GM12865 (cell line): ENCODE results near the gene RFC1.
"Not testable (repeated sequence)": the region's sequence is repeated elsewhere in the genome, so short reads cannot be mapped to it uniquely, and the experiment has no call there.

ENCODE experiments used
- DNase-seq: peaks from one replicate; pipeline ENCODE4 v3.0.0; 2010; ENCODE audit warnings: low read depth
- H3K4me3 ChIP-seq: 2 replicates; pipeline ENCODE4 v1.5.1; 2011; ENCODE audit warnings: mild to moderate bottlenecking, low read depth, low read length, control low read depth
- CTCF ChIP-seq: IDR thresholded peaks from 2 replicates; pipeline ENCODE4 v1.5.1; 2011; ENCODE audit warnings: low read length, control low read depth, low read depth, inconsistent platforms; ENCODE audit not compliant: insufficient read depth; ENCODE audit errors: missing control alignments

RFC1 gene

GRCh38 chr4:39285853-39286252 is 80.3 kb downstream of the RFC1 start:
- no peak for TF ChIP-seq CTCF
- H3K4me3 ChIP-seq = no peak overlapping the region
- no peak for DNase-seq

- DNase-seq = no peak
- no peak overlapping the region for H3K4me3 ChIP-seq
- TF ChIP-seq CTCF = no peak
Measured at GRCh38 chr4:39285111-39285795, 80.9 kb downstream of the RFC1 start.

GRCh38 chr4:39280770-39281169 is 85.4 kb downstream of the RFC1 start:
- no peak for TF ChIP-seq CTCF
- no peak for DNase-seq
- H3K4me3 ChIP-seq = no peak overlapping the region

- no peak for TF ChIP-seq CTCF
- no peak overlapping the region for H3K4me3 ChIP-seq
- no peak for DNase-seq
Measured at GRCh38 chr4:39279416-39279815, 86.7 kb downstream of the RFC1 start.

GRCh38 chr4:39278476-39278875 is 87.7 kb downstream of the RFC1 start:
- no peak for DNase-seq
- TF ChIP-seq CTCF = no peak

GRCh38 chr4:39277661-39278060 is 88.5 kb downstream of the RFC1 start:
- not testable (repeated sequence) for H3K4me3 ChIP-seq, DNase-seq

More at GRCh38 chr4:39278476-39278875, 87.7 kb downstream of the RFC1 start:
- H3K4me3 ChIP-seq = no peak overlapping the region

- no peak for TF ChIP-seq CTCF
- no peak overlapping the region for H3K4me3 ChIP-seq
- DNase-seq = no peak
Measured at GRCh38 chr4:39274503-39274902, 91.7 kb downstream of the RFC1 start.
